Hepatocyte (in vitro differentiated cells): ENCODE measurements around the gene IZUMO3. TPM values are rescaled to one million over a fixed set of nuclear protein-coding genes. Genes with fewer than 3 reads are reported as not detected.

Experiments
- DNase-seq: peaks from one replicate; pipeline ENCODE4 v3.0.0-alpha.2; 2016; ENCODE audit warnings: low spot score
- H2AFZ ChIP-seq: fragments of 200-600 bp; sonication (generic); 2 replicates; pipeline ENCODE4 v1.6.0; 2016; ENCODE audit warnings: antibody characterized with exemption, mild to moderate bottlenecking
- H3K27ac ChIP-seq: fragments of 200-600 bp; sonication (generic); 2 replicates; pipeline ENCODE4 v1.5.1; 2016; ENCODE audit warnings: mild to moderate bottlenecking
- H3K27me3 ChIP-seq: fragments of 200-600 bp; sonication (generic); 2 replicates; pipeline ENCODE4 v1.6.1; 2016
- H3K36me3 ChIP-seq: fragments of 200-600 bp; sonication (generic); replicated peaks from 2 replicates; pipeline ENCODE4 v1.5.1; 2016; ENCODE audit warnings: low read depth; ENCODE audit not compliant: insufficient read depth
- H3K4me1 ChIP-seq: fragments of 200-600 bp; sonication (generic); 2 replicates; pipeline ENCODE4 v1.5.1; 2016; ENCODE audit warnings: mild to moderate bottlenecking, moderate library complexity; ENCODE audit not compliant: insufficient read depth
- H3K4me2 ChIP-seq: fragments of 200-600 bp; sonication (generic); 2 replicates; pipeline ENCODE4 v1.6.0; 2016
- H3K4me3 ChIP-seq: fragments of 200-600 bp; sonication (generic); 2 replicates; pipeline ENCODE4 v1.5.1; 2016; ENCODE audit warnings: mild to moderate bottlenecking
- H3K79me2 ChIP-seq: fragments of 200-600 bp; sonication (generic); 2 replicates; pipeline ENCODE4 v1.6.0; 2017; ENCODE audit warnings: mild to moderate bottlenecking
- H3K9me2 ChIP-seq: fragments of 200-600 bp; sonication (generic); replicated peaks from 2 replicates; pipeline ENCODE4 v1.6.0; 2017; ENCODE audit warnings: mild to moderate bottlenecking; ENCODE audit not compliant: insufficient read depth
- H3K9me3 ChIP-seq: fragments of 200-600 bp; sonication (generic); 2 replicates; pipeline ENCODE4 v1.5.1; 2016; ENCODE audit warnings: low read depth, mild to moderate bottlenecking
- H4K20me1 ChIP-seq: fragments of 200-600 bp; sonication (generic); 2 replicates; pipeline ENCODE4 v1.6.0; 2016; ENCODE audit warnings: mild to moderate bottlenecking; ENCODE audit not compliant: insufficient read depth, poor library complexity, severe bottlenecking
- EZH2 ChIP-seq: fragments of 200-600 bp; sonication (generic); IDR thresholded peaks from 2 replicates; pipeline ENCODE4 v1.6.1; 2016; ENCODE audit warnings: antibody characterized with exemption, mild to moderate bottlenecking, borderline replicate concordance
- EZH2phosphoT487 ChIP-seq: fragments of 200-600 bp; sonication (generic); IDR thresholded peaks from one replicate; pipeline ENCODE4 v1.6.1; 2018; ENCODE audit warnings: antibody characterized with exemption, mild to moderate bottlenecking, low read depth, moderate library complexity; ENCODE audit not compliant: unreplicated experiment, severe bottlenecking
- WGBS: methylation state at CpG from one replicate; pipeline ENCODE4 v1.1.6; 2016; ENCODE audit warnings: low lambda C conversion rate; ENCODE audit errors: missing lambda C conversion rate; 5-methylcytosine and 5-hydroxymethylcytosine counted together
- polyA plus RNA-seq: library from polyadenylated mRNA; unstranded; fragments of >200 nt; fragmentation: Nextera tagmentation; extraction: Ambion mirVana; gene quantifications from 2 replicates; pipeline ENCODE4 v1.2.1, GENCODE V29; 2016
- total RNA-seq: library from RNA; depleted of rRNA; stranded (reverse); fragments of >200 nt; gene quantifications from 2 replicates; pipeline ENCODE4 v1.2.3, GENCODE V29; 2014
- TF ChIP-seq, protein P1 (sequence below): fragments of 200-600 bp; sonication (generic); IDR thresholded peaks from 2 replicates; pipeline ENCODE4 v1.5.1; 2016; ENCODE audit warnings: antibody characterized with exemption, mild to moderate bottlenecking; ENCODE audit not compliant: poor library complexity

IZUMO3 gene, protein sequence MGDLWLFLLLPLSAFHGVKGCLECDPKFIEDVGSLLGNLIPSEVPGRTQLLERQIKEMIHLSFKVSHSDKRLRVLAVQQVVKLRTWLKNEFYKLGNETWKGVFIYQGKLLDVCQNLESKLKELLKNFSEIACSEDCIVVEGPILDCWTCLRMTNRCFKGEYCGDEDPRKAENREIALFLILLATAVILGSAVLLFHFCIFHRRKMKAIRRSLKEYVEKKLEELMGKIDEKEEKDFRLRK
- not detected in 2 replicates for total RNA-seq
- not detected in 2 replicates for polyA plus RNA-seq

DNA sequence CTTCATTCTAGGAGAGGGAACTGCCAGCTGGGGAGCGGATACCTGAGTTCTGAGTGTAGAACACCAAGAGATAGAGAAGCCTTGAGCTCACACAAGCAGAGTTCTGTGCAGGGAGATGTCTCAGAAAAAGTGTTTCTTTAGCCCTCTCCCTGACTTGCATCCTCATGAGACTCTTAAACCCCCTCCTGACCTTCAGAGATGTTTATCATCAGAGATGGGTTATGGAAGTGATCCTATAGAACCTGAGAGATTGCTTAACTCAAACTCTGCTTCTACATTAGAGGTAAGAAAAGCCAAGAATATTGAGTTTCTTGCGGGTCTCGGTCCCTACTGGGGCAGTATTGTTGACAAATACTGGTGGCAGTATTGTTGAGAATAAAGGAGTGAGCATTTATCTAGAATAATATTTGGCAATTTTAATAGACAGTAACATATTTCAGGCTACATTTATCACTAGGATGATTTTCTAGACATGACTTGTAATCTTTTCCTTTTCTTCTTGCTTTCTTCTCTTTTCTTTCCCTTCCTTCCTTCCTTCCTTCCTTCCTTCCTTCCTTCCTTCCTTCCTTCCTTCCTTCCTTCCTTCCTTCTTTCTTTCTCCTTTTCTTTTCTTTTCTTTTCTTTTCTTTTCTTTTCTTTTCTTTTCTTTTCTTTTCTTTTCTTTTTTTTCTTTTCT lies at the start of gene IZUMO3:
TSS of gene IZUMO3 (minus strand) at position 51 of the 676 bp plus-strand sequence. CDS start 248 bp downstream, outside the sequence.
- no peak within 1 kb of the TSS for H3K4me2 ChIP-seq
- H3K27me3 ChIP-seq = no peaks in the 10 kb centered on the region
- no peak for DNase-seq
- no peaks in the 10 kb centered on the region for H3K4me1 ChIP-seq
- no peaks in the 10 kb centered on the region for H3K36me3 ChIP-seq
- no peak within 1 kb of the TSS for H3K4me3 ChIP-seq
- H3K79me2 ChIP-seq = no peaks in the 10 kb centered on the region
- 95% methylated on average over 3 of the region's 3 CpGs for WGBS
- H3K9me2 ChIP-seq = no peaks in the 10 kb centered on the region
- H3K9me3 ChIP-seq = no peaks in the 10 kb centered on the region
- no peak within 1 kb of the TSS for H2AFZ ChIP-seq
- TF ChIP-seq EZH2 = no peak
- no peak for TF ChIP-seq EZH2phosphoT487
- TF ChIP-seq, protein P1, sequence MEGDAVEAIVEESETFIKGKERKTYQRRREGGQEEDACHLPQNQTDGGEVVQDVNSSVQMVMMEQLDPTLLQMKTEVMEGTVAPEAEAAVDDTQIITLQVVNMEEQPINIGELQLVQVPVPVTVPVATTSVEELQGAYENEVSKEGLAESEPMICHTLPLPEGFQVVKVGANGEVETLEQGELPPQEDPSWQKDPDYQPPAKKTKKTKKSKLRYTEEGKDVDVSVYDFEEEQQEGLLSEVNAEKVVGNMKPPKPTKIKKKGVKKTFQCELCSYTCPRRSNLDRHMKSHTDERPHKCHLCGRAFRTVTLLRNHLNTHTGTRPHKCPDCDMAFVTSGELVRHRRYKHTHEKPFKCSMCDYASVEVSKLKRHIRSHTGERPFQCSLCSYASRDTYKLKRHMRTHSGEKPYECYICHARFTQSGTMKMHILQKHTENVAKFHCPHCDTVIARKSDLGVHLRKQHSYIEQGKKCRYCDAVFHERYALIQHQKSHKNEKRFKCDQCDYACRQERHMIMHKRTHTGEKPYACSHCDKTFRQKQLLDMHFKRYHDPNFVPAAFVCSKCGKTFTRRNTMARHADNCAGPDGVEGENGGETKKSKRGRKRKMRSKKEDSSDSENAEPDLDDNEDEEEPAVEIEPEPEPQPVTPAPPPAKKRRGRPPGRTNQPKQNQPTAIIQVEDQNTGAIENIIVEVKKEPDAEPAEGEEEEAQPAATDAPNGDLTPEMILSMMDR = no peak
- H3K27ac ChIP-seq = no peak within 1 kb of the TSS
- no peaks in the 10 kb centered on the region for H4K20me1 ChIP-seq

DNA sequence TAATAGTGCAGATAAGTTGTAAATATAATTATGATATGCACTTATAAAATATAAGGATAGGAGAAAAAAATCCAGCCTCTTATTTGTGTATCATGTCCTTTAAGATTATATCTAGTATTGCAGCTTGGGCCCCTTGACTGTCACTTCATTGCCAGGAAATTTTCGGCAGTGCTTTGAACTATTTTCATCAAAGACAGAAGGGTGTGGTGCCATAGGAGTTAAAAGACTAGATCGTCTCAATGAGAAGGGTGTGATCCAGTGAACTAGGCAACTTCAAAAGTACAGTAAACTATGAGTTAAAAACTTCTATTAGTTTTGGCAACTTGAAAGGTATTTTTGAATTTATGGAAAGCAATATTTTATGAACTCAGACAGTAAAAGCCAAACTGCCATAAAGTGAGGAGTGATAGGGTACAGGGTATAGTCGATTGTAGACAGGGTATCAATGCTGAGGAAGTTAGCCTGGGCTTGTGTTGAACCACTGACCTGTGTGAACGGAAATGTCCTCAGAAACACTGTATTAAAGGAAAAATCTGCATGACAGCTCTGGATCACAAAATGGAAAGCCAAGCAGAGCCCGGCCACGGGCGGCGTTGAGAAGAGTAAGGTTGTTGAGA lies 48.6 kb upstream of the IZUMO3 start:
- Histone ChIP-seq H3K27ac (no peak overlapping the region), H3K4me1 (no peaks in the 10 kb centered on the region), H4K20me1 (no peaks in the 10 kb centered on the region), H3K4me3 (no peak overlapping the region), H3K79me2 (no peaks in the 10 kb centered on the region), H3K9me2 (no peaks in the 10 kb centered on the region), H3K36me3 (no peaks in the 10 kb centered on the region), H3K9me3 (no peaks in the 10 kb centered on the region), H3K4me2 (no peak overlapping the region), H2AFZ (no peak overlapping the region), H3K27me3 (no peaks in the 10 kb centered on the region)
- TF ChIP-seq EZH2phosphoT487 (no peak), EZH2 (no peak)
- TF ChIP-seq, protein P1 = no peak
- 79% methylated on average over 8 of the region's 8 CpGs for WGBS
- DNase-seq = no peak

DNA sequence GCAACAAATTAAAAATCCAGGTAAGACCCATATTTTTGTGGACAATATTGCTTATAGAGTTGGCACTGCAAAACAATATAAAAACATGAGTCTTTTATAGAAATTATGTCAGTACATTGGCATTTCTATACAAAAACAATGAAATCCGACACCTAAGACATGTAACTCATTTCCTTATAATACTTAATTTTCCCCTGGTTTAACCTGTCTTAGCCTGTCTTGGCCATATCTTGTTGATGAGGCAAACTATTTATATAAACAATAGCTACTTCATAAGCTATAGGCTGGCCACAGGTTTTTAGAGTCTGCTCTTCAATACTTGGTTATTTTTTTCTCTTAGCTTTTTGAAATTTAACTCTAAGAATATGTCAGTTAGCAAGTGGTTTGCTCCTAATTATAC lies 44.7 kb upstream of the IZUMO3 start:
- H3K4me3 ChIP-seq = no peak overlapping the region
- WGBS = 90% methylated on average over 1 of the region's 1 CpG
- no peak for DNase-seq
- no peaks in the 10 kb centered on the region for H3K79me2 ChIP-seq
- no peak overlapping the region for H3K4me2 ChIP-seq
- no peaks in the 10 kb centered on the region for H3K9me3 ChIP-seq
- H3K27me3 ChIP-seq = no peaks in the 10 kb centered on the region
- no peak overlapping the region for H3K27ac ChIP-seq
- no peaks in the 10 kb centered on the region for H3K4me1 ChIP-seq
- H3K9me2 ChIP-seq = no peaks in the 10 kb centered on the region
- no peaks in the 10 kb centered on the region for H4K20me1 ChIP-seq
- H2AFZ ChIP-seq = no peak overlapping the region
- H3K36me3 ChIP-seq = no peaks in the 10 kb centered on the region
- TF ChIP-seq, protein P1 = no peak
- no peak for TF ChIP-seq EZH2
- no peak for TF ChIP-seq EZH2phosphoT487
